NCI-H2081 treated with DMSO at 0.1 percent for 48 hours (cell line): ENCODE data around the gene RCBTB1.
"Not testable (repeated sequence)": the region's sequence is repeated elsewhere in the genome, so short reads cannot be mapped to it uniquely, and the experiment has no call there.

ENCODE experiments used
- DNase-seq: peaks from one replicate; lab custom pipeline; 2025; lab: John Stamatoyannopoulos, UW

RCBTB1 gene

GRCh38 chr13:49512578-49512977 lies 72.8 kb downstream of the RCBTB1 start:
- no peak for DNase-seq

GRCh38 chr13:49503951-49504350 lies 81.4 kb downstream of the RCBTB1 start:
- DNase-seq, result no peak

- DNase-seq, result no peak
Observed at GRCh38 chr13:49502954-49503353, 82.4 kb downstream of the RCBTB1 start.

- DNase-seq, result no peak
Observed at GRCh38 chr13:49499889-49500660, 85.3 kb downstream of the RCBTB1 start.

- no peak for DNase-seq
Observed at GRCh38 chr13:49498206-49498605, 87.2 kb downstream of the RCBTB1 start.

- DNase-seq, result no peak
Observed at GRCh38 chr13:49497272-49497671, 88.1 kb downstream of the RCBTB1 start.

- not testable (repeated sequence) for DNase-seq
Observed at GRCh38 chr13:49496837-49497236, 88.5 kb downstream of the RCBTB1 start.

GRCh38 chr13:49495783-49496762 lies 89.3 kb downstream of the RCBTB1 start, which contains the start of gene PHF11:
Gene PHF11 (plus strand): TSS chr13:49495953. CDS start chr13:49496002, 49 bp downstream.
- no peak for DNase-seq

GRCh38 chr13:49494645-49495044 lies 90.7 kb downstream of the RCBTB1 start:
- DNase-seq, result no peak

- no peak for DNase-seq
Observed at GRCh38 chr13:49488563-49488962, 96.8 kb downstream of the RCBTB1 start.
